CD4-positive, alpha-beta memory T cell (primary cell): ENCODE measurements around the gene MTG1. TPM values are rescaled to one million over a fixed set of nuclear protein-coding genes. Genes with fewer than 3 reads are reported as not detected.
A peak's percentile ranks its signal among the peaks of the same experiment; 100 is the strongest.

Source experiments
- CTCF ChIA-PET: fragments of 350-600 bp; sonication (Branson Sonifier 250); formaldehyde crosslinking; loops from one replicate; lab custom pipeline; 2021; ENCODE audit warnings: inconsistent platforms; ENCODE audit not compliant: partially characterized antibody; lab: Charles Lee
- POLR2A ChIA-PET: fragments of 350-600 bp; sonication (Branson Sonifier 250); formaldehyde crosslinking; loops from one replicate; lab custom pipeline; 2021; ENCODE audit not compliant: partially characterized antibody; lab: Charles Lee
- DNase-seq, 5 donors: peaks; one replicate each; pipeline versions ENCODE4 v3.0.0 to v3.0.0-alpha.2; 2020 to 2022; ENCODE audit warnings: mixed read lengths in 1 of 5
- H3K27ac ChIP-seq: one replicate; pipeline ENCODE4 v1.7.0; 2013; ENCODE audit warnings: low read depth, low read length
- H3K27me3 ChIP-seq: 2 replicates; pipeline ENCODE4 v1.7.0; 2013; ENCODE audit warnings: mild to moderate bottlenecking, low read length, moderate library complexity; ENCODE audit not compliant: insufficient read depth
- H3K36me3 ChIP-seq: 2 replicates; pipeline ENCODE4 v1.7.0; 2013; ENCODE audit warnings: mild to moderate bottlenecking, low read length, moderate library complexity; ENCODE audit not compliant: insufficient read depth
- H3K4me1 ChIP-seq: 2 replicates; pipeline ENCODE4 v1.7.0; 2013; ENCODE audit warnings: mild to moderate bottlenecking, low read length, moderate library complexity; ENCODE audit not compliant: insufficient read depth
- H3K4me3 ChIP-seq, 2 donors: one replicate each; pipeline ENCODE4 v1.7.0; 2013; ENCODE audit warnings: low read length in 2 of 2, mild to moderate bottlenecking in 1 of 2
- H3K9me3 ChIP-seq, 2 donors: one replicate each; pipeline ENCODE4 v1.7.0; 2013; ENCODE audit warnings: low read length in 2 of 2, control low read depth in 1 of 2; ENCODE audit not compliant: control insufficient read depth in 1 of 2
- H3K27ac Mint-ChIP-seq, 7 donors: one replicate each; pipeline ENCODE4 v1.8.0; 2020 to 2021; ENCODE audit warnings: mixed read lengths in 7 of 7, mild to moderate bottlenecking in 6 of 7, inconsistent platforms in 3 of 7, moderate library complexity in 3 of 7
- H3K27me3 Mint-ChIP-seq, 2 donors: one replicate each; pipeline ENCODE4 v1.8.0; 2020 to 2021; ENCODE audit warnings: mixed read lengths in 2 of 2
- H3K36me3 Mint-ChIP-seq, 2 donors: one replicate each; pipeline ENCODE4 v1.8.0; 2020 to 2021; ENCODE audit warnings: mixed read lengths in 2 of 2, inconsistent platforms in 1 of 2, mild to moderate bottlenecking in 1 of 2
- H3K4me1 Mint-ChIP-seq, 4 donors: one replicate each; pipeline ENCODE4 v1.8.0; 2020 to 2021; ENCODE audit warnings: mixed read lengths in 4 of 4, mild to moderate bottlenecking in 1 of 4
- H3K4me3 Mint-ChIP-seq, 8 donors: one replicate each; pipeline ENCODE4 v1.8.0; 2020 to 2021; ENCODE audit warnings: mixed read lengths in 8 of 8, mild to moderate bottlenecking in 7 of 8, moderate library complexity in 6 of 8, inconsistent platforms in 3 of 8
- H3K9me3 Mint-ChIP-seq, 8 donors: one replicate each; pipeline ENCODE4 v1.8.0; 2020 to 2021; ENCODE audit warnings: mixed read lengths in 8 of 8, mild to moderate bottlenecking in 5 of 8, inconsistent platforms in 3 of 8, moderate library complexity in 1 of 8
- intact Hi-C: fragments of 100-400 bp; cut with micrococcal nuclease; formaldehyde crosslinking; loops from one replicate; pipeline ENCODE4 v1.15.1; 2023
- polyA plus RNA-seq, 2 donors: library from polyadenylated mRNA; unstranded; fragments of 300-500 nt; fragmentation: Illumina TruSeq; gene quantifications; one replicate each; pipeline ENCODE4 v1.2.3, GENCODE V29; 2021
- total RNA-seq, 2 experiments: library from RNA; stranded (reverse); gene quantifications; one replicate each; pipeline ENCODE4 v1.2.3, GENCODE V29; 2021

MTG1 gene
- total and polyA plus RNA-seq, 4 experiments from 2014 or later: 32.6 to 65.4 (median 50.9) TPM

DNA sequence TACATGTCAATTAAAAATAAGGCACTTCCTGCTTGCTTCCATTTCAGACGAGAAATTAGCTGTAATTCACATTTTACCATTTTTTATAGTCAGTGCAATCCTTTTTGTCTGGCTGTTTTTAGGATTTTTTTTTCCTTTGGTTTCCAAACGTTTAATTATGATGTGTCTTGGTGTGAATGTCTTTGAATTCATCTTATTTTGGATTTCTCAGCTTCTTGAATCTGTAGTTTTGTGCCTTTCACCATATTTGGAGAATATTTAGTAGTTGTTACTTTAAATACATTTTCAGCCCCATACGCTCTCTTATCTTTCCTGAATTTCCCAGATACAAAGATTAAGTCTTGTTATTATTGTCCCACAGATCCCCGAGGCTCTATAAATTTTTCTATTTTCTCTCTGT lies 57.4 kb downstream of the MTG1 start:
- DNase-seq: no peak
- Histone ChIP-seq H3K4me1 (no peaks in the 10 kb centered on the region), H3K4me3 (no peak overlapping the region), H3K27me3 (no peaks in the 10 kb centered on the region), H3K9me3 (no peaks in the 10 kb centered on the region), H3K27ac (no peak overlapping the region), H3K36me3 (no peaks in the 10 kb centered on the region)
- peaks cover 0 to 34% (median 30%) of the 10 kb centered on the region in 8 donors for H3K9me3 Mint-ChIP-seq
- peaks cover 0 to 7% (median 3%) of the 10 kb centered on the region in 4 donors for H3K4me1 Mint-ChIP-seq
- H3K36me3 Mint-ChIP-seq: peaks cover 7 to 23% of the 10 kb centered on the region in 2 donors
- no peak overlapping the region for H3K27ac Mint-ChIP-seq
- intact Hi-C loops: no loop called here
- no peak overlapping the region for H3K4me3 Mint-ChIP-seq
- POLR2A ChIA-PET: no interaction called here
- CTCF ChIA-PET: no interaction called here
- H3K27me3 Mint-ChIP-seq: no peaks in the 10 kb centered on the region

DNA sequence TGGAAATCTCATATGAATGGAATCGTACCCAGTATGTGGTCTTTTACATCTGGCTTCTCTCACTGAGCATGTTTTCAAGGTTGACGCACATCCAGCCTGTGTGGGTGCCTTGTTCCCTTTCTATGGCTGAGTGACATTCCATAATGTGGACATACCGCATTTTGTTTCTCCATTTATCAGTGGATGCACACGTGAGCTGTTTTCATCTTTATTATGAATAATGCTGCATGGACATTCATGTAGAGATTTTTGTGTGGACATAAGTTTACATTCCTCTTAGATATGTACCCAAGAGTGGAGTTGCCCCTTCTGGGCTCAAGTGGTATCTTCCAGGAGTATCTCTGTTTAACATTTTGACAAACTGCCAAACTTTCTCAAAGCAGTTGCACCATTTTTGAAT lies 58.5 kb downstream of the MTG1 start:
- Histone ChIP-seq H3K36me3 (no peaks in the 10 kb centered on the region), H3K9me3 (no peaks in the 10 kb centered on the region), H3K27me3 (no peaks in the 10 kb centered on the region), H3K27ac (no peak overlapping the region), H3K4me3 (no peak overlapping the region), H3K4me1 (no peaks in the 10 kb centered on the region)
- Mint-ChIP-seq H3K4me3 (no peak overlapping the region), H3K27me3 (no peaks in the 10 kb centered on the region), H3K4me1 (peaks cover 0 to 7% (median 3%) of the 10 kb centered on the region in 4 donors), H3K27ac (no peak overlapping the region), H3K9me3 (peaks cover 0 to 25% (median 20%) of the 10 kb centered on the region in 8 donors), H3K36me3 (peaks cover 7 to 17% of the 10 kb centered on the region in 2 donors)
- DNase-seq: no peak
- intact Hi-C loops: no loop called here
- CTCF ChIA-PET: no interaction called here
- POLR2A ChIA-PET: interaction anchor here (2.1 kb wide), 1 partner anchor 10 kb away, joined by 6 read pairs; no protein-coding TSS in a partner anchor

DNA sequence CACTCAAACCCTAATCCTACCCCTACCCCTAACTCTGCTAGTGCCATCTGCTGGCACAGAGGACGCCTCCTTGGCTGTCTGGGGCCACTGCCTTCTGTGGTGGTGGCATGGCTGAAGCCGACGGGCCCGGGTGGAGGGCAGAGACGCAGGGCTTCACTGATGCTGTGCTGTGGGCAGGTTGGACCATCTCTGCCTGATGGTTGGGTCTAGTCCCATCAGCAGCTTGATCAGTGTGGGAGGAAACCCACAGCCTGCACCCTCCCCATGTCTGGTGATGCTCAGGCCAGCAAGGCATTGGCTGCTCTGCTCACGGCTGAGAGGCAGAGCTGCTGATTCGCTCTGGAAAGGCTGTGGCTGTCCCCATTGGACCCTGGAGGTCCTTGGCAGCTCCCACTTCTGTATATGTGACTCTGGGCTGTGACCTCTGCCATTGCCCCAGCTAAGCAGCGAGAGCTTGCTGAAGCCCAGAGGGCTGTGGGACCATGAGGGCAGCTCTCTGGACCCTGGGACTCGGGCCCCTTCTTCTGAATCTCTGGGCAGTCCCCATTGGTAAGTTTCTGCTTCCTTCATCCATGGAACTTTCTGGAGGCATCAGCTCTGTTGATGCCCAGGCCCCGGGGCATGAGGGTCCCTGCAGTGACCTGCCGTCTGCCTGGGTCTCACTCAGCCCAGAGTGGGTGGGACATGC lies 59.7 kb downstream of the MTG1 start, which contains the start of gene SCART1:
Gene SCART1 (plus strand): TSS at position 430 of the 688 bp plus-strand sequence. CDS start 53 bp downstream, at position 483.
- Histone ChIP-seq H3K4me1 (no peaks in the 10 kb centered on the region), H3K4me3 (no peak within 1 kb of the TSS), H3K36me3 (no peaks in the 10 kb centered on the region), H3K9me3 (no peaks in the 10 kb centered on the region), H3K27me3 (no peaks in the 10 kb centered on the region), H3K27ac (no peak within 1 kb of the TSS)
- POLR2A ChIA-PET: interaction anchor here (2.1 kb wide), 1 partner anchor 12 kb away, joined by 6 read pairs; no protein-coding TSS in a partner anchor
- intact Hi-C loops: no loop called here
- Mint-ChIP-seq H3K4me1 (peaks cover 0 to 7% (median 3%) of the 10 kb centered on the region in 4 donors), H3K27ac (peak within 1 kb of the TSS in 3 of 7 donors; percentile 5 to 71 (median 13)), H3K36me3 (peaks cover under 1 to 8% of the 10 kb centered on the region in 2 donors), H3K27me3 (no peaks in the 10 kb centered on the region), H3K9me3 (peaks cover 0 to 13% (median 9%) of the 10 kb centered on the region in 8 donors), H3K4me3 (peak within 1 kb of the TSS in 3 of 8 donors; percentile 3 to 61 (median 46))
- CTCF ChIA-PET: interaction anchor here (1.1 to 2.1 kb wide), 2 partner anchors 15 to 16 kb away, joined by 3 to 5 read pairs; no protein-coding TSS in a partner anchor
- peak; percentile 17 to 57 (median 30) for DNase-seq

DNA sequence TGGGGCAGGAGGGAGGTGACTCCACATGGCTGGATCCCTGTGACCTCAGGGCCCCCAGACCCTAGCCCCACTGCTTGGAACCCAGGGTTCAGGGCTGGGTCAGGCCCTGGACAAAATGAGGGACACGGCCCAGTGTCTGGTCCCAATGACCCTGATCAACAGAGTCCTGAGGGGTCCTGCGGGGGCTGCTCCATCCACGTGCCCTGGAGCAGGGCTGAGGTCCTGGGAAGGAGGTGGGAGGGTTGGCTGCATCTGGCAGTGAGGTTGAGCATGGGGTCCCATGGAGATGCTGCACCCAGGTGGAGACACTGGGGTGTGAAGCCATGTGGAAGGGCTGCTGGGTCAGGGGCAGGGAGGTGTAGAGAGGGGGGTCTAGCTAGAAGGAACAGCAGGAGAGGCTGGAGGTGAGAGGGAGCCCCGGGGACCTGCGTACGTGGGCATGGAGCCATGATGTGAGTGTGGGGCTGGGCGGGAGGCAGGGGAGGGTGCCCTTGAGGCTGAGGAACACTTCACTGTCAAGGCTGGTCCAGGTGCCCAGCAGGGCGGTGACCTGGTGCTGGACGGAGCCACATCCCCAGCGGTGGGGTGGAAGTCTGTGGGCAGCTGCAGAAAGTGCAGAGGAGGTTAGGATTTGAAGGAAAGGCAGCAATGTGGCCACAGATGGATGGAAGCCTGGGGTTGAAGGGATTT lies 60.4 kb downstream of the MTG1 start:
- Histone ChIP-seq H3K4me3 (no peak overlapping the region), H3K27me3 (no peaks in the 10 kb centered on the region), H3K27ac (no peak overlapping the region), H3K4me1 (no peaks in the 10 kb centered on the region), H3K36me3 (no peaks in the 10 kb centered on the region), H3K9me3 (no peaks in the 10 kb centered on the region)
- Mint-ChIP-seq H3K4me3 (peak overlapping the region in 3 of 8 donors; percentile 3 to 61 (median 16)), H3K4me1 (peaks cover 0 to 7% (median 3%) of the 10 kb centered on the region in 4 donors), H3K36me3 (peaks cover 0 to 2% of the 10 kb centered on the region in 2 donors), H3K27ac (peak overlapping the region in 1 of 7 donors; percentile 60), H3K9me3 (peaks cover 0 to 6% (median 2%) of the 10 kb centered on the region in 8 donors), H3K27me3 (no peaks in the 10 kb centered on the region)
- intact Hi-C loops: no loop called here
- POLR2A ChIA-PET: interaction anchor here (2.1 kb wide), 1 partner anchor 12 kb away, joined by 6 read pairs; no protein-coding TSS in a partner anchor
- peak in 1 of 5 donors; percentile 25 for DNase-seq
- CTCF ChIA-PET: interaction anchor here (1.1 to 2.1 kb wide), 2 partner anchors 16 to 17 kb away, joined by 3 to 5 read pairs; no protein-coding TSS in a partner anchor

DNA sequence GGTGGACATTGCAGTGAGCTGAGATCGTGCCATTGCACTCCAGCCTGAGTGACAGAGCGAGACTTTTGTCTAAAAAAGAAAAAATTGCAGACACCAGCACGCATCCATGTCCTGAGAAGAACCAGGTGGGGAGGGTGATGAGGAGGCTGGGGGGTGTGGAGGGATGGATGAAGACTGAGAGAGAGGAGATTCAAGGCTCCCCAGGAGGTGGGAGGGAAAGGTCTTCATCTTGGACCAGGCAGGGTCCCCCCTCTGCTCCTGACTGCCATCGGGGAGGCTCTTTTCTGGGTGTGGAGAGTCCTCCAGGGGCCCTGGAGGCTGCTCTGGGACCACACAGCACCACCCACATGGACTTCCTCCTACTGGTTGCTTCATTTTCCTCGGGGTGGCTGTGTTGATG lies 61.2 kb downstream of the MTG1 start:
- Mint-ChIP-seq H3K9me3 (peaks cover 0 to 2% (median 0%) of the 10 kb centered on the region in 8 donors), H3K36me3 (no peaks in the 10 kb centered on the region), H3K4me1 (peaks cover 0 to 7% (median 3%) of the 10 kb centered on the region in 4 donors), H3K27me3 (no peaks in the 10 kb centered on the region), H3K4me3 (peak overlapping the region in 6 of 8 donors; percentile 5 to 62 (median 52)), H3K27ac (peak overlapping the region in 1 of 7 donors; percentile 74)
- Histone ChIP-seq H3K27ac (no peak overlapping the region), H3K4me3 (no peak overlapping the region), H3K4me1 (no peaks in the 10 kb centered on the region), H3K27me3 (no peaks in the 10 kb centered on the region), H3K9me3 (no peaks in the 10 kb centered on the region), H3K36me3 (no peaks in the 10 kb centered on the region)
- POLR2A ChIA-PET: no interaction called here
- DNase-seq: no peak
- intact Hi-C loops: no loop called here
- CTCF ChIA-PET: interaction anchor here (2.1 kb wide), 1 partner anchor 16 kb away, joined by 5 read pairs; no protein-coding TSS in a partner anchor

DNA sequence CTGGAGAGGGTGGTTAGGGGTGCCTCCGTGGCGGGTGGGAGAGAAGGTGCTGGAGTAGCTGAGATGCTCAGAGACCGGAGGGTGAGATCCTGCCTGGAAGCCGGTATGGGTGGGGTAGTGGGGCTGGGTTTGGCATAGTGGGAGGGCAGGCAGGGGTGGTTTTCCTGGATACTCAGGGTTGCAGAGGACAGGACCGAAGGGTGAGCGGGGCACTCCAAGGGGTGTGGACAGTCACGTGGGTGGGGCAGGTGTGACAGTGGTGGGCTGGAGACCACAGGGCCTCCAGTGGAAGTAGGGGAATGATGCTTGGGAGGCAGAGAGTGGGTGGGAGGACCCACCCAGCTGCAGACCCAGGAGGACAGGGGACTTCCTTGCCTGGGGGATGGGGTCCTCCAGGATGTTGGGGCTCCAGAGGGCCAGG lies 61.7 kb downstream of the MTG1 start:
- no peak overlapping the region for H3K4me3 ChIP-seq
- ChIA-PET POLR2A (no interaction called here), CTCF (interaction anchor here (2.1 kb wide), 1 partner anchor 17 kb away, joined by 5 read pairs; no protein-coding TSS in a partner anchor)
- DNase-seq: peak in 1 of 5 donors; percentile 27
- Mint-ChIP-seq H3K27me3 (no peaks in the 10 kb centered on the region), H3K4me1 (peaks cover 0 to 7% (median 3%) of the 10 kb centered on the region in 4 donors), H3K9me3 (no peaks in the 10 kb centered on the region), H3K27ac (peak overlapping the region in 2 of 7 donors; percentile 57 to 74), H3K36me3 (no peaks in the 10 kb centered on the region), H3K4me3 (peak overlapping the region in 5 of 8 donors; percentile 5 to 54 (median 26))
- intact Hi-C loops: no loop called here
- H3K4me1 ChIP-seq: no peaks in the 10 kb centered on the region
- H3K9me3 ChIP-seq: no peaks in the 10 kb centered on the region
- no peaks in the 10 kb centered on the region for H3K27me3 ChIP-seq
- H3K27ac ChIP-seq: no peak overlapping the region
- H3K36me3 ChIP-seq: no peaks in the 10 kb centered on the region
